Chondrocyte (in vitro differentiated cells): Measurements from ENCODE around the gene FRMD3. TPM values are rescaled to one million over a fixed set of nuclear protein-coding genes. Genes with fewer than 3 reads are reported as not detected.
A peak's percentile ranks its signal among the peaks of the same experiment; 100 is the strongest.

Experiments
- DNase-seq: peaks from one replicate; pipeline ENCODE4 v3.0.0; 2021; ENCODE audit warnings: mixed read lengths, low spot score
- H3K27ac Mint-ChIP-seq: one replicate; pipeline ENCODE4 v1.8.0; 2021; ENCODE audit warnings: mild to moderate bottlenecking, moderate library complexity, mixed read lengths; ENCODE audit not compliant: unreplicated experiment
- H3K27me3 Mint-ChIP-seq: 2 replicates; pipeline ENCODE4 v1.8.0; 2021; ENCODE audit warnings: low read depth, mixed read lengths
- H3K36me3 Mint-ChIP-seq: 2 replicates; pipeline ENCODE4 v1.8.0; 2021; ENCODE audit warnings: low read depth, mixed read lengths
- H3K4me1 Mint-ChIP-seq: 2 replicates; pipeline ENCODE4 v1.8.0; 2021; ENCODE audit warnings: low read depth, mild to moderate bottlenecking, mixed read lengths
- H3K4me3 Mint-ChIP-seq: one replicate; pipeline ENCODE4 v1.8.0; 2021; ENCODE audit warnings: mild to moderate bottlenecking, moderate library complexity, mixed read lengths; ENCODE audit not compliant: unreplicated experiment
- H3K9me3 Mint-ChIP-seq: 2 replicates; pipeline ENCODE4 v1.8.0; 2021; ENCODE audit warnings: low read depth, mixed read lengths
- total RNA-seq: library from RNA; stranded (reverse); gene quantifications from 3 replicates; pipeline ENCODE4 v1.2.1, GENCODE V29; 2021
- TF ChIP-seq, protein P1 (sequence below): fragments of 200-600 bp; sonication (generic); IDR thresholded peaks from 2 replicates; pipeline ENCODE4 v1.5.0; 2021; ENCODE audit warnings: antibody characterized with exemption, mild to moderate bottlenecking, moderate library complexity

Gene FRMD3
- total RNA-seq, 1 donor from 2014 or later: 1.1 TPM

DNA sequence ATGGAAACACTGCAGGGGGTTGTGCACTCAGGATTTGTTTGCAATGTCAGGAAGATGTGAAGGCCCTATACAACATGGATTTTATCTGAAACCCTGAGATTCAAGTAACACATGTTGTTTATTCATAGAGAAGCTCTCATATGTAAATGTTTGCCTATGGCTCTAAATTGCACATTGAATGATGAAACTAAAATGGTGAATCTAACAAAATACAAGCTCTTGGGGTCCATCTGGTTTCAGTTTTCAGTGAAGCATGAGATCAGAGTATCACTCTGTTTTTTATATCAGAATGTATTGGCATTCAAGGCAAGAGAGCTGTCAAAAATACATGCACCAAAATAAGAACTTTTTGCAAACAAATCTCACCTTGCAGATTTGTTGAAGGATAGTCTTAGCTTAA, 19.6 kb upstream of the FRMD3 start:
- Mint-ChIP-seq H3K4me3 (no peak overlapping the region), H3K27me3 (no peaks in the 10 kb centered on the region), H3K27ac (no peak overlapping the region), H3K4me1 (no peaks in the 10 kb centered on the region), H3K36me3 (peaks cover 12% of the 10 kb centered on the region), H3K9me3 (peaks cover 13% of the 10 kb centered on the region)
- no peak for DNase-seq
- TF ChIP-seq, protein P1, sequence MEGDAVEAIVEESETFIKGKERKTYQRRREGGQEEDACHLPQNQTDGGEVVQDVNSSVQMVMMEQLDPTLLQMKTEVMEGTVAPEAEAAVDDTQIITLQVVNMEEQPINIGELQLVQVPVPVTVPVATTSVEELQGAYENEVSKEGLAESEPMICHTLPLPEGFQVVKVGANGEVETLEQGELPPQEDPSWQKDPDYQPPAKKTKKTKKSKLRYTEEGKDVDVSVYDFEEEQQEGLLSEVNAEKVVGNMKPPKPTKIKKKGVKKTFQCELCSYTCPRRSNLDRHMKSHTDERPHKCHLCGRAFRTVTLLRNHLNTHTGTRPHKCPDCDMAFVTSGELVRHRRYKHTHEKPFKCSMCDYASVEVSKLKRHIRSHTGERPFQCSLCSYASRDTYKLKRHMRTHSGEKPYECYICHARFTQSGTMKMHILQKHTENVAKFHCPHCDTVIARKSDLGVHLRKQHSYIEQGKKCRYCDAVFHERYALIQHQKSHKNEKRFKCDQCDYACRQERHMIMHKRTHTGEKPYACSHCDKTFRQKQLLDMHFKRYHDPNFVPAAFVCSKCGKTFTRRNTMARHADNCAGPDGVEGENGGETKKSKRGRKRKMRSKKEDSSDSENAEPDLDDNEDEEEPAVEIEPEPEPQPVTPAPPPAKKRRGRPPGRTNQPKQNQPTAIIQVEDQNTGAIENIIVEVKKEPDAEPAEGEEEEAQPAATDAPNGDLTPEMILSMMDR: no peak

DNA sequence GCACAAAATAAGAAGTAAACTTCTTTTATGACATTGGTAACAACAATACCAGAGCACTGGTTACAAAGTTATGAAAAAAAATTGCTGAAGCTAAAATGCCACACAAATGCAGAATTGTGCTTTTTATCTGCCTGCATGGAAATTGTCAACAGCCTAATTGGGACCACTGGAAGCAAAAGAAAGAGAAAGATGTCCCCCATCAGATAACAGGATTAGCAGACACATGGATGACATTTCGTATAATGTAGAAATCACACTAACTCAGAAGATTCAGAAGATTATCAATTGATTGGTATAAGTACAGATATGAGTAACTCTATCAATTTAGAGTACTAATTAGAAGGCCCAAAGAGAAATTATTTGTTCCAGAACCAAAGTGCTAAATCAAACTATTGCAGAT, 19.1 kb upstream of the FRMD3 start:
- Mint-ChIP-seq H3K27ac (no peak overlapping the region), H3K4me1 (no peaks in the 10 kb centered on the region), H3K4me3 (no peak overlapping the region), H3K9me3 (peaks cover 17% of the 10 kb centered on the region), H3K36me3 (peaks cover 12% of the 10 kb centered on the region), H3K27me3 (no peaks in the 10 kb centered on the region)
- no peak for DNase-seq
- TF ChIP-seq, protein P1: no peak

DNA sequence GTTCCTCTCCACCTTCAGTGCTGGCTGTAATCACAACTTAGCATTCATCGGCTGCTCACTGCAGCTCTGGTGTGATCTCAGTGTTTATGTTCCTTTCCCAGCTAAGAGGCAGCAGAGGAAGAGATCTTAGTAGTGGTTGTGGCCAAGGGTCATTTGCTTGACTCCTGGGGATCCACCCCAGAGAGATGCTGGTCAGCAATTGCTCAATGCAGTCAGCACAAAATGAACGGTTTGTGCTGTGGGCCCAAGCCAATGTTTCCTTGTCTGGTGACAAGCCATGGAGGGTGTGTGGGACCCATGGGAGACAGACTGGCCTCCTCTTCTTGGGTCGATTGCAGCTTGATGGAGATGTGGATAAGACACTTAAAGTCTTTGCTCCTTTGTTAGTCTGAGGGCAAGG, 16.1 kb upstream of the FRMD3 start:
- Mint-ChIP-seq H3K27me3 (no peaks in the 10 kb centered on the region), H3K36me3 (peaks cover 16% of the 10 kb centered on the region), H3K4me1 (no peaks in the 10 kb centered on the region), H3K9me3 (peaks cover 45% of the 10 kb centered on the region), H3K27ac (no peak overlapping the region), H3K4me3 (no peak overlapping the region)
- DNase-seq: no peak
- TF ChIP-seq, protein P1: no peak

DNA sequence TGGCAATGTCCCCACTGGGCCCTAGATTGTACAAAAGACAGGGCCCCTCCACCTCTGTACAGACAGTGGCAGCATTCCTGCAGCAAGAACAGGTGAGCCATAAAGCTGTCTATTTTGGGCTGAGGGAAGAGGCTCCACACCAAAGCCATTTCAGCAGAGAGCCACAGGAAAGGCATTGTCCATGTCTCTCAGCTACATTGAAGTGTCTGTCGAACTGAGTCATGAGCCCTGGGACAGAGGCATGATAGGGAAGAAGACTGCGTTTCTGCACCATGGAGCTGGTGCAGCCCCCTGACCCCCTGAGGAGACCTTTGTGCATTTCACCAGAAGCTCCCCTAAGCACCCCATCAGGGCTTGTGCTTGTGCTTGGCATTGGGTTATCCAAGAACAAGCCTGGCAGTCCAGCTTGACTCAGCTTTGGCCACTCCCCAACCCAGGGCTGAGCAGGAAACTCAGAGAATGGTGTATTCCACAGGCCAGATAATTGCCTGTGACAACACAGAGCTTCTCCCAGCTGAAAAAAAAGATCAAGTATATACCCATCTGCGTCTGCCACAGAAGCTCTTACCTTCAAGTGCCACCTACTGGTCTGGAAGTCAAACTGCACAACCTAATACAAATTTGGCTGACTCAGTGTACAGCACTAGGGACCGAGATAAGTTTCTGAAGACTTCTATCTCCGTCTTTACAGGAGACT, 5.9 kb upstream of the FRMD3 start:
- Mint-ChIP-seq H3K9me3 (peaks cover 29% of the 10 kb centered on the region), H3K4me3 (no peak overlapping the region), H3K27ac (no peak overlapping the region), H3K36me3 (peaks cover 5% of the 10 kb centered on the region), H3K4me1 (peaks cover under 1% of the 10 kb centered on the region), H3K27me3 (peaks cover 3% of the 10 kb centered on the region)
- TF ChIP-seq, protein P1: peak; percentile 78
- no peak for DNase-seq

DNA sequence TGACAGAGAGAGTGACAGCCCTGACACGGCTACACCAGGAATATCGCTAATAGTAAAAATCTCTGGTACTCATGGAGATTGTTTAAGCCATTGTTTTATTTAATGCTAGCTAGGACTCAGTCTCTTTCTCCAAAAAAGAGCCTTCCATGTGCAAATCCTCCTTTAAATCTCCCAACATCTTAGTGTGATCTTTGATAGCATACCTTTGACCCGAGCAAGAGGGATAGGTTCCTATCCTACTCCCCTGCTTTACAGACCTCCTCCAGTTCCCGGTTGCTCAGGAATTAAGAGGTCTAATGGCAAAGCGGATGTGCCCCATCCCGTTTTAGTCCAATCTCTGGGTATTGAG, 663 bp upstream of the FRMD3 start:
- H3K27me3 Mint-ChIP-seq: peaks cover 6% of the 10 kb centered on the region
- H3K27ac Mint-ChIP-seq: no peak overlapping the region
- TF ChIP-seq, protein P1: peak; percentile 47
- H3K4me3 Mint-ChIP-seq: peak overlapping the region; percentile 72
- H3K9me3 Mint-ChIP-seq: peaks cover 8% of the 10 kb centered on the region
- no peak for DNase-seq
- peaks cover 14% of the 10 kb centered on the region for H3K4me1 Mint-ChIP-seq
- H3K36me3 Mint-ChIP-seq: no peaks in the 10 kb centered on the region
